ENCODE data around the gene GNG12.

Gene GNG12

DNA sequence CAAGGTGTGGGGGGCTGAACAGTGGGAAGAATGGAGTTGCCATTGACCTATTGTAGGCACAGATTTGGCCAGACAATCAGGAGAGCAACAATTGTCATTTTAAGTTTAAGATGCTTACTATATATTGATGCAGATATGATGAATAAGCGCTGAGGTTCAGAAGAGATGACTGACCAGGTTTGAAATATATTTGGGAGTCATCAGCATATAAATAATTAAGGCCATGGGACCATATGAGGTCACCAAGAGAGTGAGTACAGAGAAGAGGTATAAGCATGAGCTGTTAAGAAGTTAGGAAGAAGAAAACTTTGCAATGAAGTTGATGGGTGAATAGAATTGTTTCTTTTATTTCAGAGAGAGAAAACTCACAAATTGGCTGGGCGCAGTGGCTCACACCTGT, 152.8 kb downstream of the GNG12 start:
- TF ChIP-seq, protein P1, sequence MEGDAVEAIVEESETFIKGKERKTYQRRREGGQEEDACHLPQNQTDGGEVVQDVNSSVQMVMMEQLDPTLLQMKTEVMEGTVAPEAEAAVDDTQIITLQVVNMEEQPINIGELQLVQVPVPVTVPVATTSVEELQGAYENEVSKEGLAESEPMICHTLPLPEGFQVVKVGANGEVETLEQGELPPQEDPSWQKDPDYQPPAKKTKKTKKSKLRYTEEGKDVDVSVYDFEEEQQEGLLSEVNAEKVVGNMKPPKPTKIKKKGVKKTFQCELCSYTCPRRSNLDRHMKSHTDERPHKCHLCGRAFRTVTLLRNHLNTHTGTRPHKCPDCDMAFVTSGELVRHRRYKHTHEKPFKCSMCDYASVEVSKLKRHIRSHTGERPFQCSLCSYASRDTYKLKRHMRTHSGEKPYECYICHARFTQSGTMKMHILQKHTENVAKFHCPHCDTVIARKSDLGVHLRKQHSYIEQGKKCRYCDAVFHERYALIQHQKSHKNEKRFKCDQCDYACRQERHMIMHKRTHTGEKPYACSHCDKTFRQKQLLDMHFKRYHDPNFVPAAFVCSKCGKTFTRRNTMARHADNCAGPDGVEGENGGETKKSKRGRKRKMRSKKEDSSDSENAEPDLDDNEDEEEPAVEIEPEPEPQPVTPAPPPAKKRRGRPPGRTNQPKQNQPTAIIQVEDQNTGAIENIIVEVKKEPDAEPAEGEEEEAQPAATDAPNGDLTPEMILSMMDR (IDR thresholded peaks at IDR 0.05; ENCODE audit: extremely low read depth, insufficient read depth, missing control alignments): no peak
- in situ Hi-C loops (cut with MboI; ENCODE audit: low pct_unique_long_range_greater_than_20kb, low sequenced_read_pairs, unreplicated experiment): no loop called here

DNA sequence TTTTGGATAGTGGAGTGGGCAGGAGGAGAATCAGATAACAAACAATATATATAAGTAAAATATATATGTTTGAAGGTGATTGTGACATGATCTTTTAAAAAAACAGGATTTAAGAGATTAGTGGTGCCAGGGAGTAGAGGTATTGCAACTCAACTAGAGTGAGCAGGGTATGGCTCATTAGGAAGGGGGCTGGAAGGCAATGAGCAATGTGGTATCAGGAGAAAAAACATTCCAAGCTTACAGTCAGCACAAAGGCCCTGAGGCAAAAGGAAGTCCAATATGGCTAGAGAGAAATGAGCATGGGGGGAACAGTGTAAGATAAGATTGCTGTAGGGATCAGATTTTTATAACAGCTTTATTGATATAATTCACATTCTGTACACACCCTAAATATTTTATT, 153.6 kb downstream of the GNG12 start:
- no peak for DNase-seq (ENCODE audit: low spot score)
- TF ChIP-seq, protein P1 (IDR thresholded peaks at IDR 0.05; ENCODE audit: extremely low read depth, insufficient read depth, missing control alignments): no peak
- in situ Hi-C loops (cut with MboI; ENCODE audit: low pct_unique_long_range_greater_than_20kb, low sequenced_read_pairs, unreplicated experiment): no loop called here

More for the DNA sequence above, 152.8 kb downstream of the GNG12 start:
- no peak for DNase-seq (ENCODE audit: low spot score)

DNA sequence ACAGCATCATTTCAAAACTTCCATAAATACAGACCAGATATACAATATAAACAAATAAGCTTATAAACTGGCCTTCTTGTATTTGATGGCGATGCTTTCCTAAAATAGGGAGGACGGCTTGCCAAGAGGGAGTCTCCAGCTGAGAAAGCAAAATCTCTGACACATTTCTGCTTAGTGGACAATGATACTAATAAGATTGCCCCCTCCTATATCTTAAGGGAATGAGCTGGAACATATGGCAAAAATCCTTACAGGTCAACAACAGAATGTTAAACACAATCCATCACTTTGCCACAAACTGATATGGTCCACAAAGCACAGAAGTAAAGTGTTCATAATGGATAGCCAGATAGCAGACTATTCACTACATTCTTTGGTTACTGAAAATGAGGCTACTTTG, 155.3 kb downstream of the GNG12 start:
- TF ChIP-seq, protein P1 (IDR thresholded peaks at IDR 0.05; ENCODE audit: extremely low read depth, insufficient read depth, missing control alignments): no peak
- in situ Hi-C loops (cut with MboI; ENCODE audit: low pct_unique_long_range_greater_than_20kb, low sequenced_read_pairs, unreplicated experiment): no loop called here
- DNase-seq (ENCODE audit: low spot score): no peak

DNA sequence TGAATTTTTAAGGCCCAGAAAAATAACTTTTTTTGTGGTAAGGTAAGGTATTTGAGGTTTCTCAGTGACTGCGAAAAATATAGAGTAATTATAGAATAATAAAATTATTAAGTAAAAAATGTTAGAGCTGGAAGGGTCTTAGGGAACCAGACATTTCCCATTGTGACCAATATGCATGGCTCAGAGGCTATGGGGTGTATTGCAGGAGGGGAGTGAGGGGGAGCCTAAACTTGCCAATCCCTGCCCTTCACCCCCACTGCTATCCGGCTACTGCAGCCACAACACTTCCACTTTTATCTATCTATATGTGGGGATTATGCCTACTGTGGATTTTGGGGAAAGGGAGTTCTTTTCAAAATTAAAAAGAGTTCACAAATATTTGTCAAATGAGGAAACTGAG, 155.9 kb downstream of the GNG12 start:
- in situ Hi-C loops (cut with MboI; ENCODE audit: low pct_unique_long_range_greater_than_20kb, low sequenced_read_pairs, unreplicated experiment): no loop called here
- DNase-seq (ENCODE audit: low spot score): no peak
- TF ChIP-seq, protein P1 (IDR thresholded peaks at IDR 0.05; ENCODE audit: extremely low read depth, insufficient read depth, missing control alignments): no peak

DNA sequence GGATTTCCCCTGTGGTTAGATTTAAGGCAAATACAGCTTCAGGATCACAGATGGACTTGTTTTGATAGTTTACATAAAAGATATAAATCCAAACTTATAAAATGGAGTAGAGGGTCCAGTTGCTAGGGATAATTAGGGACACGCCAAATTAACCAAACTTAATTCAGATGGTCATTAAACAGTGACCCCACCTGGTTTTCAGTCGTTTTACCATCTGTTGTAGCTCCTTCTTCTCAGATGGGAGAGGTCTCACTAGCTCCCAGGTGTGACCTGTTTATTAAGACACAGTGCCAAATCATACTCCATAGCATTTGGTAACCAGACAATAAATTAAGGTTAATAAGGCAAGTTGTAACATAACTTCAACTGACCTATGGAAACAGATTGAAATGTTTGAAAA, 156.3 kb downstream of the GNG12 start:
- TF ChIP-seq, protein P1 (IDR thresholded peaks at IDR 0.05; ENCODE audit: extremely low read depth, insufficient read depth, missing control alignments): no peak
- in situ Hi-C loops (cut with MboI; ENCODE audit: low pct_unique_long_range_greater_than_20kb, low sequenced_read_pairs, unreplicated experiment): no loop called here
- no peak for DNase-seq (ENCODE audit: low spot score)

DNA sequence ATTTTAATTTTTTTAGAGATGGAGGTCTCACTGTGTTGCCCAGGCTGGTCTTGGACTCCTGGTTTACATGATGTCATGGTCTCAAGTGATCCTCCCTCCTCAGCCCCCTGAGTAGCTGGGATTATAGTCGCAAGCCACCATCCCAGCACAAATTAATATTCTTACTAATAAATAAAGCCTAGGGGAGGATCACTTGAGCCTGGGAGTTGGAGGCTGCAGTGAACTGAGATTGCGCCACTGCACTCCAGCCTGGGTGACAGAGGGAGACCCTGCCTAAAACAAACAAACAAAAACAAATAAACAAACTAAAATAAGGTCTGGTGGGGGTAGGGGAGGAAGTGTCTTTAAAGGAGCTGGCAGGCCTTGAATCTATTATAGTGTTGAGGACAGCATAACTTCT, 157.0 kb downstream of the GNG12 start:
- DNase-seq (ENCODE audit: low spot score): no peak
- in situ Hi-C loops (cut with MboI; ENCODE audit: low pct_unique_long_range_greater_than_20kb, low sequenced_read_pairs, unreplicated experiment): no loop called here
- TF ChIP-seq, protein P1 (IDR thresholded peaks at IDR 0.05; ENCODE audit: extremely low read depth, insufficient read depth, missing control alignments): no peak

DNA sequence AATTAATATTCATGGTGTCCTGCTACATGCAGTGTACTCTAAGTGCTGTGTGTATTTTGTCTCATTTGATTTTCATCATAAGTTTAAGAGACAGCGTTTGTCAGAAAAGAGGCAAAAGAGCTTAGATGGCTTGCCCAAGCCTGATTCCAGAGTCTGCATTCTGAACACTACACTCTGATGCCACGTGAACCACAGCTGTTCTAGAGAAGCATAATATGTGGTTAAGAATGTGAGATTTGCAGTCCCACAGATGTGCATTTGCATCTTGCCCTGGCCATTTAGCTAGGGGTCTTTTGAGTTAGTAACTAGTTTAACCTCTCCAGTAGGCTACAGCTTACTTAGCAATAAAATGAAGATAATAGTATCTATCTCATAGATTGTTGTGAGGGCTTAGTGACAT, 157.5 kb downstream of the GNG12 start:
- in situ Hi-C loops (cut with MboI; ENCODE audit: low pct_unique_long_range_greater_than_20kb, low sequenced_read_pairs, unreplicated experiment): no loop called here
- TF ChIP-seq, protein P1 (IDR thresholded peaks at IDR 0.05; ENCODE audit: extremely low read depth, insufficient read depth, missing control alignments): no peak
- DNase-seq (ENCODE audit: low spot score): no peak

All from GM13977 (cell line).